SK-N-SH (cell line): Measurements from ENCODE around the gene SPATA31C1. TPM values are rescaled to one million over a fixed set of nuclear protein-coding genes. Genes with fewer than 3 reads are reported as not detected.

Source experiments
- CTCF ChIA-PET: fragments of 300-600, 350-600 bp; formaldehyde crosslinking; extraction: SDS; loops from one replicate; lab custom pipeline; 2021; lab: Yijun Ruan, JAX
- POLR2A ChIA-PET: fragments of 350-600 bp; sonication (Branson Sonifier 250); formaldehyde crosslinking; extraction: SDS; loops from one replicate; lab custom pipeline; 2020; ENCODE audit warnings: antibody characterized with exemption, inconsistent platforms; lab: Yijun Ruan, JAX
- DNase-seq: peaks from one replicate; pipeline ENCODE4 v3.0.0; 2012
- H2AFZ ChIP-seq: fragments of 200-600 bp; sonication (generic); 2 replicates; pipeline ENCODE4 v1.8.1; 2016; ENCODE audit warnings: antibody characterized with exemption, mild to moderate bottlenecking, low read depth
- H3F3A ChIP-seq: fragments of 200-600 bp; sonication (generic); replicated peaks from 2 replicates; pipeline ENCODE3; 2016; ENCODE audit warnings: antibody characterized with exemption, mild to moderate bottlenecking; ENCODE audit not compliant: insufficient read depth
- H3K27ac ChIP-seq, 2 experiments: fragments of 200-500 bp in 1 of 2; fragments of 200-600 bp in 1 of 2; sonication (Bioruptor generic) in 1 of 2; sonication (generic), shearing (Covaris generic) in 1 of 2; 2 replicates each; pipeline versions ENCODE4 v1.5.1 to v1.6.1; 2014 to 2016; ENCODE audit warnings: low read depth in 2 of 2, inconsistent platforms in 1 of 2, low read length in 1 of 2, mild to moderate bottlenecking in 1 of 2, mixed read lengths in 1 of 2
- H3K27me3 ChIP-seq: fragments of 200-600 bp; sonication (generic), shearing (Covaris generic); 2 replicates; pipeline ENCODE4 v1.6.1; 2016; ENCODE audit warnings: mixed run types; ENCODE audit not compliant: insufficient read depth
- H3K36me3 ChIP-seq, 2 experiments: fragments of 200-500 bp in 1 of 2; fragments of 200-600 bp in 1 of 2; sonication (Bioruptor generic) in 1 of 2; sonication (generic) in 1 of 2; replicated peaks in 1 of 2; 2 replicates each; pipeline versions ENCODE3 to v1.5.1; 2014 to 2016; ENCODE audit warnings: low read length in 1 of 2, mild to moderate bottlenecking in 1 of 2; ENCODE audit not compliant: insufficient read depth in 2 of 2, control insufficient read depth in 1 of 2
- H3K4me1 ChIP-seq, 2 experiments: fragments of 200-500 bp in 1 of 2; fragments of 200-600 bp in 1 of 2; sonication (Bioruptor generic) in 1 of 2; sonication (generic), shearing (Covaris generic) in 1 of 2; 2 replicates each; pipeline versions ENCODE4 v1.5.1 to v1.6.1; 2014 to 2016; ENCODE audit warnings: low read depth in 1 of 2, low read length in 1 of 2, mixed run types in 1 of 2; ENCODE audit not compliant: insufficient read depth in 2 of 2, control insufficient read depth in 1 of 2
- H3K4me2 ChIP-seq: fragments of 200-600 bp; sonication (generic), shearing (Covaris generic); 2 replicates; pipeline ENCODE4 v1.6.1; 2017; ENCODE audit warnings: mixed run types
- H3K4me3 ChIP-seq, 2 experiments: fragments of 200-500 bp in 1 of 2; fragments of 200-600 bp in 1 of 2; sonication (Bioruptor generic) in 1 of 2; sonication (generic), shearing (Covaris generic) in 1 of 2; 2 replicates each; pipeline versions ENCODE4 v1.5.1 to v1.8.1; 2014 to 2016; ENCODE audit warnings: low read depth in 2 of 2, inconsistent platforms in 1 of 2, low read length in 1 of 2, mild to moderate bottlenecking in 1 of 2, mixed read lengths in 1 of 2, moderate library complexity in 1 of 2
- H3K79me2 ChIP-seq: fragments of 200-600 bp; sonication (generic); 2 replicates; pipeline ENCODE4 v1.8.1; 2017; ENCODE audit warnings: mild to moderate bottlenecking; ENCODE audit not compliant: insufficient read depth
- H3K9ac ChIP-seq: fragments of 200-600 bp; sonication (generic); 2 replicates; pipeline ENCODE4 v1.6.1; 2017; ENCODE audit warnings: mixed run types
- H3K9me2 ChIP-seq: fragments of 200-600 bp; sonication (generic); 2 replicates; pipeline ENCODE4 v1.6.1; 2017; ENCODE audit warnings: mixed run types
- H3K9me3 ChIP-seq: fragments of 200-600 bp; sonication (generic); 2 replicates; pipeline ENCODE4 v1.6.1; 2017; ENCODE audit warnings: mixed run types, mild to moderate bottlenecking, moderate library complexity
- H4K20me1 ChIP-seq: fragments of 200-600 bp; sonication (generic); 2 replicates; pipeline ENCODE4 v1.6.1; 2017; ENCODE audit warnings: mild to moderate bottlenecking, mixed run types; ENCODE audit not compliant: insufficient read depth
- EP300 ChIP-seq, 2 experiments: IDR thresholded peaks; 2 replicates each; pipeline versions ENCODE4 v1.4.0 to v1.6.1; 2012; ENCODE audit warnings: borderline replicate concordance in 1 of 2, low read depth in 1 of 2, low read length in 1 of 2
- EZH2phosphoT487 ChIP-seq: fragments of 200-600 bp; sonication (generic); IDR thresholded peaks from 2 replicates; pipeline ENCODE4 v1.6.1; 2017; ENCODE audit warnings: low read depth, mixed run types, mild to moderate bottlenecking, antibody characterized with exemption, moderate library complexity, borderline replicate concordance
- FOSL2 ChIP-seq: IDR thresholded peaks from 2 replicates; pipeline ENCODE4 v1.4.0; 2012; ENCODE audit warnings: low read depth, mild to moderate bottlenecking, moderate library complexity, borderline replicate concordance
- FOXM1 ChIP-seq: IDR thresholded peaks from 2 replicates; pipeline ENCODE4 v1.4.0; 2012; ENCODE audit warnings: low read depth, mild to moderate bottlenecking
- GABPA ChIP-seq: IDR thresholded peaks from 2 replicates; pipeline ENCODE4 v1.4.0; 2012; ENCODE audit warnings: low read depth, mild to moderate bottlenecking
- GATA2 ChIP-seq: sonication (generic); formaldehyde crosslinking; IDR thresholded peaks from 2 replicates; pipeline ENCODE4 v1.5.0; 2020; ENCODE audit warnings: mild to moderate bottlenecking, missing genetic modification reagents
- IRF3 ChIP-seq: fragments of 150-350 bp; IDR thresholded peaks from 2 replicates; pipeline ENCODE4 v1.6.1; 2016; ENCODE audit warnings: mild to moderate bottlenecking, low read depth, low read length
- JUND ChIP-seq: IDR thresholded peaks from 2 replicates; pipeline ENCODE4 v1.4.0; 2012
- MAX ChIP-seq: IDR thresholded peaks from 2 replicates; pipeline ENCODE4 v1.4.0; 2012; ENCODE audit warnings: low read depth
- MEF2A ChIP-seq: IDR thresholded peaks from 2 replicates; pipeline ENCODE4 v1.4.0; 2012; ENCODE audit warnings: low read depth, borderline replicate concordance
- PBX3 ChIP-seq: IDR thresholded peaks from 2 replicates; pipeline ENCODE4; 2012
- RAD21 ChIP-seq: IDR thresholded peaks from 2 replicates; pipeline ENCODE4 v1.6.1; 2012; ENCODE audit warnings: mild to moderate bottlenecking, low read length
- RCOR1 ChIP-seq: fragments of 150-350 bp; IDR thresholded peaks from 2 replicates; pipeline ENCODE4 v1.6.1; 2017; ENCODE audit warnings: antibody characterized with exemption, low read length
- REST ChIP-seq: IDR thresholded peaks from 2 replicates; pipeline ENCODE4 v1.6.1; 2012; ENCODE audit warnings: mild to moderate bottlenecking, low read depth, low read length, moderate library complexity
- RFX5 ChIP-seq: IDR thresholded peaks from 2 replicates; pipeline ENCODE4 v1.6.1; 2012; ENCODE audit warnings: mild to moderate bottlenecking, improper control_type of control experiment, low read length
- TCF12 ChIP-seq: IDR thresholded peaks from 2 replicates; pipeline ENCODE4 v1.4.0; 2012
- USF1 ChIP-seq: IDR thresholded peaks from 2 replicates; pipeline ENCODE4 v1.4.0; 2012; ENCODE audit warnings: low read depth, borderline replicate concordance
- YY1 ChIP-seq: IDR thresholded peaks from 2 replicates; pipeline ENCODE4 v1.4.0; 2012; ENCODE audit warnings: low read depth, mild to moderate bottlenecking
- WGBS: methylation state at CpG from one replicate; pipeline ENCODE4 v1.1.6; 2017; ENCODE audit warnings: low lambda C conversion rate; 5-methylcytosine and 5-hydroxymethylcytosine counted together
- polyA plus RNA-seq, 3 experiments: library from polyadenylated mRNA; depleted of rRNA; stranded (reverse); fragments of >200 nt; gene quantifications; 2 replicates each; pipeline ENCODE4 v1.2.3, GENCODE V29; 2012

SPATA31C1 gene
- polyA plus RNA-seq, 1 of the 3 experiments (the other 2 are of a cell fraction) = not detected

- TF ChIP-seq USF1 (no peak), MEF2A (no peak)
These were observed 45.6 kb upstream of the SPATA31C1 start (continued) for GRCh38 chr9:87872079-87872624.

- H3K4me3 ChIP-seq = no peak overlapping the region
- WGBS = 77% methylated on average over 2 of the region's 5 CpGs
- H3F3A ChIP-seq = no peaks in the 10 kb centered on the region
- no peaks in the 10 kb centered on the region for H3K9me3 ChIP-seq
- no peaks in the 10 kb centered on the region for H3K9me2 ChIP-seq
- H4K20me1 ChIP-seq = no peaks in the 10 kb centered on the region
- DNase-seq = no peak
- TF ChIP-seq MAX (no peak), YY1 (no peak), REST (no peak), FOXM1 (no peak), RFX5 (no peak), RAD21 (no peak), IRF3 (no peak), RCOR1 (no peak), MEF2A (no peak), GATA2 (CRISPR knock-in tag) (no peak), FOSL2 (no peak), TCF12 (no peak), EZH2phosphoT487 (no peak), EP300 (IDR thresholded peaks at IDR 0.05; ENCODE audit: borderline replicate concordance in 1 of 2, low read depth in 1 of 2, low read length in 1 of 2) (no peak), JUND (no peak), PBX3 (no peak), GABPA (no peak)
- CTCF ChIA-PET = interaction anchor here (0.6 to 0.7 kb wide), 2 partner anchors 24 to 1458 kb away, joined by 3 read pairs; no protein-coding TSS in a partner anchor
- no peak overlapping the region for H3K27ac ChIP-seq
- no peak overlapping the region for H3K4me2 ChIP-seq
- POLR2A ChIA-PET = no interaction called here
- peaks cover 0 to 18% of the 10 kb centered on the region in 2 experiments; a peak in 1 of 4 replicates for H3K4me1 ChIP-seq
- H3K36me3 ChIP-seq = no peaks in the 10 kb centered on the region
- H2AFZ ChIP-seq = no peak overlapping the region
- no peak overlapping the region for H3K9ac ChIP-seq
- no peaks in the 10 kb centered on the region for H3K27me3 ChIP-seq
- no peaks in the 10 kb centered on the region for H3K79me2 ChIP-seq
These were observed 44.0 kb upstream of the SPATA31C1 start for GRCh38 chr9:87873607-87874303.
